Upper lobe of right lung (tissue), 1 donor: ENCODE data around the gene DLG4. TPM values are rescaled to one million over a fixed set of nuclear protein-coding genes. Genes with fewer than 3 reads are reported as not detected.
"Not testable (repeated sequence)": the region's sequence is repeated elsewhere in the genome, so short reads cannot be mapped to it uniquely, and the experiment has no call there.

Source experiments
- ATAC-seq: fragments of 200-7000 bp; cut with Tn5 transposase; one replicate; pipeline ENCODE4 v1.9.1; 2020; ENCODE audit warnings: mild to moderate bottlenecking, moderate library complexity
- DNase-seq: peaks from one replicate; pipeline ENCODE4 v3.0.0-alpha.2; 2020
- H3K27ac ChIP-seq: fragments of 200-600 bp; one replicate; pipeline ENCODE4 v1.8.0; 2022
- H3K27me3 ChIP-seq: fragments of 200-600 bp; one replicate; pipeline ENCODE4 v1.8.0; 2022; ENCODE audit warnings: mild to moderate bottlenecking
- H3K36me3 ChIP-seq: fragments of 200-600 bp; one replicate; pipeline ENCODE4 v1.8.0; 2022
- H3K4me1 ChIP-seq: fragments of 200-600 bp; one replicate; pipeline ENCODE4 v1.8.0; 2022
- H3K4me3 ChIP-seq: fragments of 200-600 bp; one replicate; pipeline ENCODE4 v1.8.0; 2022; ENCODE audit warnings: mild to moderate bottlenecking
- H3K9me3 ChIP-seq: fragments of 200-600 bp; one replicate; pipeline ENCODE4 v1.8.0; 2022
- intact Hi-C: fragments of 100-400 bp; cut with DNase I; formaldehyde crosslinking; loops from one replicate; pipeline ENCODE4 v1.11.0; 2022
- total RNA-seq: library from RNA; stranded (reverse); fragmentation: NEBNext Ultra II Directional; extraction: Animal tissue kit (Norgen Biotek cat#: 25700); gene quantifications from one replicate; pipeline ENCODE4 v1.2.1, GENCODE V29; 2021
- TF ChIP-seq, protein P1 (sequence below): fragments of 200-600 bp; IDR thresholded peaks from one replicate; pipeline ENCODE4 v1.8.0; 2022; ENCODE audit warnings: antibody characterized with exemption
- donor health status: DM: no; HTN: yes; CAD: no; lungs with severe emphysema.

The DLG4 gene
- total RNA-seq, 1 donor from 2014 or later = 30.7 TPM

DNA sequence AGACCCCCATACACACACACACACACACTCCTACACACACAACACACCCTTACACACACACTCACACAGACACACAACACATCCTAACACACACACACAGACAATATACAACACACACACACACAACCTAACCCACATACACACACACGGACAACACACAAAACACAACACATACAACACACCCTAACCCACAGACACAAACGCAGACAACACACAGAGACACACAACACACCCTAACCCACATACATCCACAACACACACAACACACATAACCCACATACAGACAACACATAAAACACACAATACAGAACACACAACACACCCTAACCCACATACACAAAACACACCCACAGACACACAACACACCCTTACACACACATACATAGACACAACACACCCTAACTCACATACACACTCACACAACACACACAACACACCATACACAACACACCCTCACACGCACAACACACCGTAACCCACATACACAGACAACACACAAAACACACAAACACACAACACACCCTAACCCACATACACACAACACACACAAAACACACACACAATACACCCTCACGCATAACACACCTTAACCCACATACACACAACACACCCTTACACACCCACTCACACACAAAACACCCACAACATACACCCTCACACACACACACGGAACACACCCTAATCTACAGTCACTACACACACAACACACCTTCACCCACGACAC lies 44.9 kb downstream of the DLG4 start:
- intact Hi-C loops = no loop called here
- peaks cover 12% of the 10 kb centered on the region for H3K4me1 ChIP-seq

DNA sequence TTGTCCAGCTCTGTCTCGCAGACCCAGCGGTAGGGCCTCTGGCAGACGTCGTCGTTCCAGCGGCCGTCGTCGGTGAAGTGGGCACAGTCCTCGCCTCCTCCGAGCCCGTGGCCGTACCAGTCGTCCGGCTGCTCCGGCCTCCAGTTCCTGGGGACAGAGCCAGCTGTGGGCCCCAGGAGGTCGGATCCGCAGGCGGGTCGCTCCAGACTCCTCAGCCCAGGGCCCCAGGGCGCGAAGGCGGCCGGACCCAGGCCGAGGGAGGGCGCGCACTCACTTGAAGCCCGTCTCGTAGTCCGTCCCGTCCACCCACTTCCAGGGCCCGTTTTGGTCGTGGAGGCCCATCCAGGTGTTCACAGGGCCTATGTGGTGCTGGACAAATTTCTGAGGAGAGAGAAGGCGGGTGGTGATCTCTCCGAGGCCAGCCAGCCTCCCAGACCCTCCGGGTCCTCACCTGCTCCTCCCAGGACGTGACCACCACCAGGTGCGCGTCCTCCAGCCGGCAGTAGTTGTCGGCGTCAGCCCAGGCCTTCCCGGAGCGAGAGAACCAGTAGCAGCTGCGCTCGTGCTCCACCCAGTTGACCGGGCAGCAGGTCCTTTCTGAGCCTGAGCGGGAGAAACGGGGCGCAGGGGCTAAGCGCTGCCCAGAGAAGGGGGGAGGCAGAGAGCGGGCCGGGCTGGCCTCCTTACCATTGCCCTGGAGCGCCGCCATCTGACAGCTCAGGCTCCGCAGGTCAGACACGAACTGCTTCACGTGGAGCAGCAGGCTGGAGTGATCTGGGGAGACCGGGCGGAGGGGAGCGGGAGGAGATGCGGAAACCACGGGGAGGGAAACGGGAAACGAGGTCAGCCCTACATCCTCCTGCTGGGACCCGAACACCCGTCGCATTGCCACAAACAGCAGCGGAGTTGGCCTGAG lies 45.7 kb downstream of the DLG4 start:
- peak; percentile 92 for DNase-seq
- H3K9me3 ChIP-seq = no peaks in the 10 kb centered on the region
- no peaks in the 10 kb centered on the region for H3K36me3 ChIP-seq
- intact Hi-C loops = no loop called here
- peaks cover 12% of the 10 kb centered on the region for H3K4me1 ChIP-seq
- no peaks in the 10 kb centered on the region for H3K27me3 ChIP-seq
- peak overlapping the region; percentile 32 for H3K27ac ChIP-seq
- H3K4me3 ChIP-seq = peak overlapping the region; percentile 37
- ATAC-seq = peak; percentile 85
- TF ChIP-seq, protein P1, sequence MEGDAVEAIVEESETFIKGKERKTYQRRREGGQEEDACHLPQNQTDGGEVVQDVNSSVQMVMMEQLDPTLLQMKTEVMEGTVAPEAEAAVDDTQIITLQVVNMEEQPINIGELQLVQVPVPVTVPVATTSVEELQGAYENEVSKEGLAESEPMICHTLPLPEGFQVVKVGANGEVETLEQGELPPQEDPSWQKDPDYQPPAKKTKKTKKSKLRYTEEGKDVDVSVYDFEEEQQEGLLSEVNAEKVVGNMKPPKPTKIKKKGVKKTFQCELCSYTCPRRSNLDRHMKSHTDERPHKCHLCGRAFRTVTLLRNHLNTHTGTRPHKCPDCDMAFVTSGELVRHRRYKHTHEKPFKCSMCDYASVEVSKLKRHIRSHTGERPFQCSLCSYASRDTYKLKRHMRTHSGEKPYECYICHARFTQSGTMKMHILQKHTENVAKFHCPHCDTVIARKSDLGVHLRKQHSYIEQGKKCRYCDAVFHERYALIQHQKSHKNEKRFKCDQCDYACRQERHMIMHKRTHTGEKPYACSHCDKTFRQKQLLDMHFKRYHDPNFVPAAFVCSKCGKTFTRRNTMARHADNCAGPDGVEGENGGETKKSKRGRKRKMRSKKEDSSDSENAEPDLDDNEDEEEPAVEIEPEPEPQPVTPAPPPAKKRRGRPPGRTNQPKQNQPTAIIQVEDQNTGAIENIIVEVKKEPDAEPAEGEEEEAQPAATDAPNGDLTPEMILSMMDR = no peak

More for the DNA sequence above, 44.9 kb downstream of the DLG4 start:
- Histone ChIP-seq H3K4me3 (no peak overlapping the region), H3K27ac (no peak overlapping the region), H3K9me3 (no peaks in the 10 kb centered on the region), H3K36me3 (no peaks in the 10 kb centered on the region), H3K27me3 (no peaks in the 10 kb centered on the region)
- ATAC-seq = no peak
- TF ChIP-seq, protein P1 = no peak
- DNase-seq = no peak

DNA sequence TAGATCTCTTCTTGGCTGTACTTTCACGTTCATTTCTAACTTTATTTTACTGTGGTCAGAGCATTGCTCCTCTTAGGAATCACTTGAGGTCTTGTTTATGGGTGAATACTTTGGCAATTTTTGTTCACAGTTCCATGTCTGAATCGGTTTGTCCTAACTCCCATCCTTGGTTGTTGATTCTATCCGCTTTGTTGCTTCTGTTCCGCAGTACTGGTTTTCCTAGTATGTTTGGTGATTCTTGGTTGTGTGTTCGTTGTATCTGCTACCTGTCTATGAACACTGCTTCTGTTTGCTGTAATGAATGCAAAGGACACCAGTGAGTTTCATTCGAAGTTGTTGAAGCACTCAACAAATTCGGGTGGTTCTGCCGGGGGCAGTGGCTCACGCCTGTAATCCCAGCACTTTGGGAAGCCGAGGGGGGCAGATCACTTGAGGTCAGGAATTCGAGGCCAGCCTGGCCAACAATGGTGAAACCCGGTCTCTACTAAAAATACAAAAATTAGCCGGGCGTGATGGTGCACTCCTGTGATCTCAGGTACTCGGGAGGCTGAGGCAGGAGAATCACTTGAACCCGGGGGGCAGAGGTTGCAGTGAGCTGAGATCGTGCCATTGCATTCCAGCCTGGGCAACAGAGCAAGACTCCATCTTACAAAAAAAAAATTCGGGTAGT lies 47.0 kb downstream of the DLG4 start:
- H3K4me1 ChIP-seq, intact Hi-C loops, H3K4me3 ChIP-seq, ATAC-seq, H3K27ac ChIP-seq, H3K27me3 ChIP-seq, DNase-seq, H3K36me3 ChIP-seq, H3K9me3 ChIP-seq: not testable (repeated sequence)

DNA sequence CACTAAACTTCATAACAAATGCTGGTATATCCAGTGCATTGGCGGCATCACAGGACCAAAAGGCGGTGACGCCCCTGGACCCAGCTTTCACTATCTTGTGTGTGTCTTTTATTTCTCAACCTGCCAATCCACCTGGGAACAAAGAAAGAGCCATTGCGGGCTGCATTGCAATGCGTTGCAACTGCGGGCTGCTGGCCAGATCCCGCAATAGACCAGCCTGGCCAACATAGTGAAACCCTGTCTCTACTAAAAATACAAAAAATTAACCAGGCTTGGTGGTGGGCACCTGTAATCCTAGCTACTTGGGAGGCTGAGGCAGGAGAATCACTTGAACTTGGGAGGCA lies 50.1 kb downstream of the DLG4 start:
- Histone ChIP-seq H3K4me3 (peak overlapping the region; percentile 29), H3K27ac (peak overlapping the region; percentile 37)
- DNase-seq, intact Hi-C loops, H3K4me1 ChIP-seq, ATAC-seq, H3K36me3 ChIP-seq, H3K9me3 ChIP-seq, H3K27me3 ChIP-seq: not testable (repeated sequence)

DNA sequence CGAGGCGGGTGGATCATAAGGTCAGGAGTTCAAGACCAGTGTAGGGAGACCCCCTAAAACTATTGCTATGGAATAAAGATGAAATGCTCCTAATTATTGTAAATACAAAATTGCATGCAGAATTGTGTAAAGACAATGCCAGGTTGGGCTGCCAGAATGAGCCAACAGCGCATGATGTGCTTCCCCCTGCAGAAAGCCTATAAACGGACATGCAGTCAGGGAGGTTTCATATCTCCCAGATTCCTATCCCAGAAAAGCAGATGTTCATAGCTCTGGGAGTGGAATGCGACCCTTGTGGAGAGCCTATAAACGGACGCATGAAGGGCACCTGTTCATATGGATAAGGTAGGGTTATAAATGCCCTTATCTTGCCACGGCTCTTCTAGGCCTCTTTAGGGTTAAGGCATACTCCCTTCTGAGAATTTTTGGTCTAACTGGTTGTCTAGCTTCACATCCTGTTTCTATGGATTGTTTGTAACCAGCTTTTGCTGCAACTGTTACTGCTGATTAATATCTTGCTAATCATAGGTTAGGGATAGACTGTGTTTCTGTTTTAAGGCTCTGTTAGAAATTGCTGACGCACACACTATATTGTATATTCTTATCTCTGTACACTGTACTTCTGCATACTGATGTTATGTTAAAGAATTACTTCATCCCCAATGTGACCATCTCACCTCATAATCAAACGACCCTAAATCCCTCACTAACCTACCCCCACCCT lies 50.6 kb downstream of the DLG4 start:
- H3K4me1 ChIP-seq, DNase-seq, H3K9me3 ChIP-seq, H3K27me3 ChIP-seq, H3K36me3 ChIP-seq, intact Hi-C loops, ATAC-seq: not testable (repeated sequence)
- Histone ChIP-seq H3K4me3 (peak overlapping the region; percentile 29), H3K27ac (peak overlapping the region; percentile 66)

DNA sequence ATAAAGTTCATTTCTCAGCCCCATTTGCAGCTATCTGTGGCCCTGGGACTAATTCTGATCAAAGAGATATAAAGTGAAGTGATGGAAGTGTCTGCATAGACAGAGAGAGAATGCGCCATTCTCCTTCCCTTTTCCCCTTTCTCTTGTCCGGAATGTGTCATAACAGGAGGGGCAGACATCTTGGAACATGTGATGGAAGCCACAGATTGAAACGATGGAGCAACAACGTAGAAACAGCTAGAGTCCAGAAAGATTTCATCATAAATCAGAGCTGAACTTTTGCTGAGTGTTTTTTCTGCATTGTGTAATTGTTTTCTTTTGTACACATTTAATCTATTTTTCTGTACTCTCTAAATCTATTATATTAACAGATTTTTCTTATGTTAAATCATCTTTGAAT lies 51.8 kb downstream of the DLG4 start:
- Histone ChIP-seq H3K4me1 (peaks cover 3% of the 10 kb centered on the region), H3K9me3 (no peaks in the 10 kb centered on the region), H3K27ac (peak overlapping the region; percentile 55), H3K4me3 (no peak overlapping the region), H3K27me3 (no peaks in the 10 kb centered on the region), H3K36me3 (no peaks in the 10 kb centered on the region)
- intact Hi-C loops = no loop called here
- ATAC-seq = peak; percentile 74
- no peak for DNase-seq
- TF ChIP-seq, protein P1 = no peak
